DOHH2 (cell line): ENCODE results near the gene KRR1.

Source experiments
- CTCF ChIP-seq: fragments of 200-600 bp; sonication (generic); IDR thresholded peaks from one replicate; pipeline ENCODE4 v1.5.1; 2014; ENCODE audit warnings: antibody characterized with exemption, mild to moderate bottlenecking, low read depth, low read length; ENCODE audit not compliant: poor library complexity, severe bottlenecking
- EZH2phosphoT487 ChIP-seq: fragments of 200-600 bp; sonication (generic); IDR thresholded peaks from 2 replicates; pipeline ENCODE4 v1.6.1; 2017; ENCODE audit warnings: borderline replicate concordance, mild to moderate bottlenecking, antibody characterized with exemption, low read length, moderate library complexity, mixed read lengths

GRCh38 chr12:75511116-75512048 is at the start of gene KRR1:
- no peak for TF ChIP-seq CTCF
- TF ChIP-seq EZH2phosphoT487: no peak
